ENCODE results near the gene SPAG9.

DNA sequence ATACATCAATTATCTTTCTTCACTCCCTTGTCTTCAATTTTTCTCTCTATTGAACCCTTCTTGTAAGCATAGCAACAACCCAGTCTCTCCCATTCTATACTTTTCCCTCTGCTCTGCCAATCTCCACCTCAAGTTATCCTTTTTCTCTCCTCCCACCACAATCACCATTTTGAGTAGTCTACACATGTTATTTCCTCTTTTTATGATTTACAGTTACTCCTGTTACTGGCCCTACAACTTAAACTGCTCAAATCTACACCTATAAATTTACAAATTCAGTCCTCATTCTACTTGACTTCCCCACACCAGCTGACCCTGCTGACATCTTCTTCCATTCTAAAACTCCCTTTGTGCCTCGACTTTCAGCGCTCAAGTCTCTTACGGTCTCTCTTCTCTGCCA, 84.6 kb downstream of the SPAG9 start:
- TF ChIP-seq MXI1 (conservative IDR thresholded peaks at IDR 0.05; ENCODE audit: poor library complexity, severe bottlenecking) (no peak), RAD21 (conservative IDR thresholded peaks at IDR 0.05) (no peak), TAF1 (IDR thresholded peaks at IDR 0.05; ENCODE audit: low read depth) (no peak), POLR2AphosphoS5 (IDR thresholded peaks at IDR 0.05) (no peak), EP300 (conservative IDR thresholded peaks at IDR 0.05; ENCODE audit: poor library complexity, severe bottlenecking) (no peak), SMC3 (conservative IDR thresholded peaks at IDR 0.05; ENCODE audit: poor library complexity) (no peak), EZH2 (IDR thresholded peaks at IDR 0.05; ENCODE audit: borderline replicate concordance, insufficient read depth, low read length, poor library complexity, severe bottlenecking) (no peak)
- TF ChIP-seq, protein P1, sequence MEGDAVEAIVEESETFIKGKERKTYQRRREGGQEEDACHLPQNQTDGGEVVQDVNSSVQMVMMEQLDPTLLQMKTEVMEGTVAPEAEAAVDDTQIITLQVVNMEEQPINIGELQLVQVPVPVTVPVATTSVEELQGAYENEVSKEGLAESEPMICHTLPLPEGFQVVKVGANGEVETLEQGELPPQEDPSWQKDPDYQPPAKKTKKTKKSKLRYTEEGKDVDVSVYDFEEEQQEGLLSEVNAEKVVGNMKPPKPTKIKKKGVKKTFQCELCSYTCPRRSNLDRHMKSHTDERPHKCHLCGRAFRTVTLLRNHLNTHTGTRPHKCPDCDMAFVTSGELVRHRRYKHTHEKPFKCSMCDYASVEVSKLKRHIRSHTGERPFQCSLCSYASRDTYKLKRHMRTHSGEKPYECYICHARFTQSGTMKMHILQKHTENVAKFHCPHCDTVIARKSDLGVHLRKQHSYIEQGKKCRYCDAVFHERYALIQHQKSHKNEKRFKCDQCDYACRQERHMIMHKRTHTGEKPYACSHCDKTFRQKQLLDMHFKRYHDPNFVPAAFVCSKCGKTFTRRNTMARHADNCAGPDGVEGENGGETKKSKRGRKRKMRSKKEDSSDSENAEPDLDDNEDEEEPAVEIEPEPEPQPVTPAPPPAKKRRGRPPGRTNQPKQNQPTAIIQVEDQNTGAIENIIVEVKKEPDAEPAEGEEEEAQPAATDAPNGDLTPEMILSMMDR (IDR thresholded peaks at IDR 0.05; ENCODE audit: poor library complexity, severe bottlenecking), result no peak
- TF ChIP-seq, protein P2, sequence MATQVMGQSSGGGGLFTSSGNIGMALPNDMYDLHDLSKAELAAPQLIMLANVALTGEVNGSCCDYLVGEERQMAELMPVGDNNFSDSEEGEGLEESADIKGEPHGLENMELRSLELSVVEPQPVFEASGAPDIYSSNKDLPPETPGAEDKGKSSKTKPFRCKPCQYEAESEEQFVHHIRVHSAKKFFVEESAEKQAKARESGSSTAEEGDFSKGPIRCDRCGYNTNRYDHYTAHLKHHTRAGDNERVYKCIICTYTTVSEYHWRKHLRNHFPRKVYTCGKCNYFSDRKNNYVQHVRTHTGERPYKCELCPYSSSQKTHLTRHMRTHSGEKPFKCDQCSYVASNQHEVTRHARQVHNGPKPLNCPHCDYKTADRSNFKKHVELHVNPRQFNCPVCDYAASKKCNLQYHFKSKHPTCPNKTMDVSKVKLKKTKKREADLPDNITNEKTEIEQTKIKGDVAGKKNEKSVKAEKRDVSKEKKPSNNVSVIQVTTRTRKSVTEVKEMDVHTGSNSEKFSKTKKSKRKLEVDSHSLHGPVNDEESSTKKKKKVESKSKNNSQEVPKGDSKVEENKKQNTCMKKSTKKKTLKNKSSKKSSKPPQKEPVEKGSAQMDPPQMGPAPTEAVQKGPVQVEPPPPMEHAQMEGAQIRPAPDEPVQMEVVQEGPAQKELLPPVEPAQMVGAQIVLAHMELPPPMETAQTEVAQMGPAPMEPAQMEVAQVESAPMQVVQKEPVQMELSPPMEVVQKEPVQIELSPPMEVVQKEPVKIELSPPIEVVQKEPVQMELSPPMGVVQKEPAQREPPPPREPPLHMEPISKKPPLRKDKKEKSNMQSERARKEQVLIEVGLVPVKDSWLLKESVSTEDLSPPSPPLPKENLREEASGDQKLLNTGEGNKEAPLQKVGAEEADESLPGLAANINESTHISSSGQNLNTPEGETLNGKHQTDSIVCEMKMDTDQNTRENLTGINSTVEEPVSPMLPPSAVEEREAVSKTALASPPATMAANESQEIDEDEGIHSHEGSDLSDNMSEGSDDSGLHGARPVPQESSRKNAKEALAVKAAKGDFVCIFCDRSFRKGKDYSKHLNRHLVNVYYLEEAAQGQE (IDR thresholded peaks at IDR 0.05; ENCODE audit: borderline replicate concordance), result no peak

Data from neural cell (in vitro differentiated cells).